DND-41 (cell line): ENCODE measurements around the gene SSR2.

Experiments used
- CTCF ChIP-seq: IDR thresholded peaks from 2 replicates; pipeline ENCODE4 v1.5.1; 2012; ENCODE audit warnings: borderline replicate concordance, low read length, moderate library complexity, mild to moderate bottlenecking; ENCODE audit not compliant: poor library complexity, severe bottlenecking; ENCODE audit errors: extremely low read depth
- EZH2 ChIP-seq: IDR thresholded peaks from 3 replicates; pipeline ENCODE4 v1.6.1; 2012; ENCODE audit warnings: borderline replicate concordance, low read depth, mild to moderate bottlenecking, moderate library complexity, low read length, inconsistent platforms; ENCODE audit not compliant: severe bottlenecking

DNA sequence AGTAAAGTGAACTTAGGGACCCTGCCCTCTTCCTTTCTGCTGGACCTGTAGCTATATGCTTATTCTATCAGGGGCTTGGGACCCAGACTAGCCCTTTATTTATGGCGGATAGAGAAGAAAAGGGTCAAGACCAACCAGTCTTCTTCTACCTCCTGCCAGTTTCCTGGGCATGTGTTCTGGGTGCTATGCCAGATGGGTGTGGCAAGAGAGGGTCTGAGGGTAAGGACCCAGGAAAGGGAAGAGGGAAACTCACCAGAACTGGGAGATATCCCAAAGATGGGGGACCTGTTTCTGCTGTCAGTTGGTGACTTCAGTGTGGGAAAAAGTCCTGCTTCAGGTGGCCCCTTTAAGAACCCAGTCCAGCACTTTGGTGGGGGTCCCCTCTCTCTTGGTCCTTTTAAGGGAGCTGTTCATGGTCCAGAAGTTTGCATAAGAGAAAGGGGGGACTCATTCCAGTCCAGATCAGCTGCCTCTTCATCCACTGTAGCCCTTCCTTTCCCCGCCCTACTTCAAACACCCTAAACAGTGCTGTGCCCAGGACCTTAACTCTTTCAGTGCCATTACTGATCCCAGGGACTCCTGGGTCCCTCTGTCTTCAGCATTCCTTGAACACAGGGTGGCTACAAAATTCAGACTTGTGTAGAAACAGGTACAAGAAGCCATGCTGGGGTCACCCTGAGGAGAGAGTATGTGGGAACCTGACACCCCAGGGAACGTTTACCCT lies 18.4 kb downstream of the SSR2 start:
- no peak for TF ChIP-seq CTCF
- TF ChIP-seq EZH2 = no peak
